Testis (tissue), 3 donors: ENCODE results near the gene ATP5F1A. TPM values are rescaled to one million over a fixed set of nuclear protein-coding genes. Genes with fewer than 3 reads are reported as not detected.

ENCODE experiments used
- DNase-seq: peaks from one replicate; pipeline ENCODE4 v3.0.0-alpha.2; 2019
- H3K27ac ChIP-seq, 2 donors: fragments of 200-600 bp; sonication (generic); one replicate each; pipeline ENCODE4 v1.5.1; 2019
- H3K27me3 ChIP-seq: fragments of 200-600 bp; sonication (generic); one replicate; pipeline ENCODE4 v1.5.1; 2019
- H3K36me3 ChIP-seq: fragments of 200-600 bp; sonication (generic); one replicate; pipeline ENCODE4 v1.5.1; 2017; ENCODE audit warnings: low read depth; ENCODE audit errors: missing control alignments
- H3K4me1 ChIP-seq: fragments of 200-600 bp; sonication (generic); one replicate; pipeline ENCODE4 v1.5.1; 2019
- H3K4me3 ChIP-seq, 2 donors: fragments of 200-600 bp; sonication (generic); one replicate each; pipeline ENCODE4 v1.5.1; 2017 to 2019
- H3K9me3 ChIP-seq: fragments of 200-600 bp; sonication (generic); one replicate; pipeline ENCODE4 v1.5.1; 2017
- CTCF ChIP-seq, 3 experiments: fragments of 450-650 bp in 2 of 3; fragments of 200-600 bp in 1 of 3; sonication (generic) in 1 of 3; IDR thresholded peaks; one replicate each; pipeline ENCODE4 v1.5.1; 2016 to 2019; ENCODE audit warnings: antibody characterized with exemption in 3 of 3, mild to moderate bottlenecking in 2 of 3, moderate library complexity in 1 of 3
- POLR2A ChIP-seq: fragments of 450-650 bp; IDR thresholded peaks from one replicate; pipeline ENCODE4 v1.6.1; 2017; ENCODE audit warnings: antibody characterized with exemption, mild to moderate bottlenecking, moderate library complexity
- WGBS, 2 donors: methylation state at CpG; one replicate each; pipeline ENCODE4 v1.1.5; 2018; 5-methylcytosine and 5-hydroxymethylcytosine counted together
- intact Hi-C: fragments of 100-400 bp; cut with DNase I; formaldehyde crosslinking; loops from one replicate; pipeline ENCODE4 v1.15.1; 2023; ENCODE audit warnings: low total_unique reads
- polyA plus RNA-seq: library from polyadenylated mRNA; stranded (reverse); fragments of 350-450 nt; fragmentation: Illumina TruSeq; extraction: RNeasy Lipid Tissue Mini Kit (QIAGEN cat#74804); gene quantifications from one replicate; pipeline ENCODE4 v1.2.3, GENCODE V29; 2014; ENCODE audit warnings: low read depth, low replicate concordance; ENCODE audit not compliant: insufficient read depth
- total RNA-seq, 2 donors: library from RNA; depleted of rRNA; stranded (reverse); fragments of >200 nt; gene quantifications; one replicate each; pipeline ENCODE4 v1.2.3, GENCODE V29; 2016

ATP5F1A gene
- total and polyA plus RNA-seq, 3 donors from 2014 or later, result 430 to 592 (median 479) TPM

GRCh38 chr18:46060359-46060841, 37.7 kb downstream of the ATP5F1A start:
- intact Hi-C loops, result no loop called here
- H3K27me3 ChIP-seq, result no peaks in the 10 kb centered on the region
- 88 to 93% methylated on average over 3 of the region's 3 CpGs for WGBS, 2 donors
- H3K9me3 ChIP-seq, result no peaks in the 10 kb centered on the region
- H3K4me3 ChIP-seq, result no peak overlapping the region
- no peaks in the 10 kb centered on the region for H3K4me1 ChIP-seq
- no peak overlapping the region for H3K27ac ChIP-seq
- DNase-seq, result no peak
- TF ChIP-seq POLR2A (no peak), CTCF (IDR thresholded peaks at IDR 0.05) (no peak)
- no peaks in the 10 kb centered on the region for H3K36me3 ChIP-seq

GRCh38 chr18:46055838-46056230, 42.3 kb downstream of the ATP5F1A start:
- WGBS, 2 donors, result 69 to 81% methylated on average over 4 of the region's 4 CpGs

GRCh38 chr18:46054956-46055837, 42.9 kb downstream of the ATP5F1A start:
- intact Hi-C loops, result no loop called here
- TF ChIP-seq CTCF (IDR thresholded peaks at IDR 0.05) (no peak), POLR2A (no peak)
- WGBS, 2 donors, result 76 to 80% methylated on average over 6 of the region's 6 CpGs

More at GRCh38 chr18:46055838-46056230, 42.3 kb downstream of the ATP5F1A start:
- Histone ChIP-seq H3K9me3 (no peaks in the 10 kb centered on the region), H3K4me1 (no peaks in the 10 kb centered on the region), H3K4me3 (no peak overlapping the region), H3K27me3 (no peaks in the 10 kb centered on the region), H3K36me3 (no peaks in the 10 kb centered on the region), H3K27ac (no peak overlapping the region)
- DNase-seq, result no peak
- intact Hi-C loops, result no loop called here
- TF ChIP-seq CTCF (IDR thresholded peaks at IDR 0.05), result no peak
- no peak for TF ChIP-seq POLR2A

GRCh38 chr18:46053368-46054095, 44.6 kb downstream of the ATP5F1A start:
- no peak overlapping the region for H3K4me3 ChIP-seq
- intact Hi-C loops, result no loop called here
- H3K27ac ChIP-seq, result no peak overlapping the region
- TF ChIP-seq CTCF (IDR thresholded peaks at IDR 0.05), result no peak
- TF ChIP-seq POLR2A, result no peak
- H3K36me3 ChIP-seq, result no peaks in the 10 kb centered on the region
- WGBS, 2 donors, result 85 to 89% methylated on average over 6 of the region's 6 CpGs
- no peaks in the 10 kb centered on the region for H3K9me3 ChIP-seq
- no peak for DNase-seq
- no peaks in the 10 kb centered on the region for H3K4me1 ChIP-seq
- H3K27me3 ChIP-seq, result no peaks in the 10 kb centered on the region

More at GRCh38 chr18:46054956-46055837, 42.9 kb downstream of the ATP5F1A start:
- Histone ChIP-seq H3K27me3 (no peaks in the 10 kb centered on the region), H3K9me3 (no peaks in the 10 kb centered on the region), H3K4me3 (no peak overlapping the region), H3K36me3 (no peaks in the 10 kb centered on the region), H3K27ac (no peak overlapping the region), H3K4me1 (no peaks in the 10 kb centered on the region)
- no peak for DNase-seq
